AG08396 (cell line): ENCODE results near the gene TOPAZ1.

Source experiments
- DNase-seq: peaks from one replicate; pipeline ENCODE4 v3.0.0; 2012; ENCODE audit warnings: low spot score, mixed read lengths

The TOPAZ1 gene

GRCh38 chr3:44241706-44242105 is at the start of gene TOPAZ1:
Gene TOPAZ1, plus strand, starts transcription at chr3:44241886. Its CDS starts 168 bp downstream, at chr3:44242054.
- DNase-seq = no peak

GRCh38 chr3:44198284-44199269 is 43.1 kb upstream of the TOPAZ1 start:
- peak; percentile 72 for DNase-seq

- DNase-seq = no peak
Observed at GRCh38 chr3:44206261-44206660, 35.4 kb upstream of the TOPAZ1 start.

GRCh38 chr3:44206862-44207652 is 34.6 kb upstream of the TOPAZ1 start:
- no peak for DNase-seq

GRCh38 chr3:44208086-44208485 is 33.6 kb upstream of the TOPAZ1 start:
- DNase-seq = no peak

- no peak for DNase-seq
Observed at GRCh38 chr3:44208568-44208967, 33.1 kb upstream of the TOPAZ1 start.

GRCh38 chr3:44210967-44211366 is 30.7 kb upstream of the TOPAZ1 start:
- no peak for DNase-seq

GRCh38 chr3:44222337-44222736 is 19.3 kb upstream of the TOPAZ1 start:
- no peak for DNase-seq

- DNase-seq = no peak
Observed at GRCh38 chr3:44223299-44223698, 18.4 kb upstream of the TOPAZ1 start.

GRCh38 chr3:44224131-44224530 is 17.6 kb upstream of the TOPAZ1 start:
- DNase-seq = no peak

GRCh38 chr3:44226573-44226972 is 15.1 kb upstream of the TOPAZ1 start:
- DNase-seq = no peak

- no peak for DNase-seq
Observed at GRCh38 chr3:44227632-44228031, 14.1 kb upstream of the TOPAZ1 start.

- DNase-seq = no peak
Observed at GRCh38 chr3:44228900-44229299, 12.8 kb upstream of the TOPAZ1 start.

GRCh38 chr3:44232407-44232806 is 9.3 kb upstream of the TOPAZ1 start:
- no peak for DNase-seq

- DNase-seq = no peak
Observed at GRCh38 chr3:44234648-44235268, 6.9 kb upstream of the TOPAZ1 start.

- DNase-seq = peak; percentile 83
Observed at GRCh38 chr3:44235604-44236484, 5.8 kb upstream of the TOPAZ1 start.

GRCh38 chr3:44236485-44236908 is 5.2 kb upstream of the TOPAZ1 start:
- no peak for DNase-seq

GRCh38 chr3:44237161-44237560 is 4.5 kb upstream of the TOPAZ1 start:
- no peak for DNase-seq

GRCh38 chr3:44237665-44238064 is 4.0 kb upstream of the TOPAZ1 start:
- no peak for DNase-seq

- no peak for DNase-seq
Observed at GRCh38 chr3:44238889-44239288, 2.8 kb upstream of the TOPAZ1 start.

GRCh38 chr3:44240061-44240460 is 1.6 kb upstream of the TOPAZ1 start:
- no peak for DNase-seq
